GM18868 (cell line): ENCODE measurements around the gene ESYT1.

Experiments used
- ATAC-seq: cut with Tn5 transposase; IDR thresholded peaks from one replicate; pipeline ENCODE4 v1.9.1; 2021; ENCODE audit warnings: mild to moderate bottlenecking, moderate library complexity; ENCODE audit not compliant: unreplicated experiment

ESYT1 gene

GRCh38 chr12:56186957-56187356 lies 58.9 kb downstream of the ESYT1 start:
- ATAC-seq: no peak

GRCh38 chr12:56188131-56188777 lies 60.2 kb downstream of the ESYT1 start:
- ATAC-seq: no peak

- no peak for ATAC-seq
Observed at GRCh38 chr12:56188778-56189098, 60.7 kb downstream of the ESYT1 start.

GRCh38 chr12:56189099-56189917 lies 61.2 kb downstream of the ESYT1 start, which contains the start of gene SMARCC2:
Gene SMARCC2, minus strand, starts transcription at chr12:56189483. Its CDS starts 22 bp downstream, at chr12:56189461.
- peak; percentile 73 for ATAC-seq

- peak; percentile 56 for ATAC-seq
Observed at GRCh38 chr12:56189918-56190694, 62.0 kb downstream of the ESYT1 start.

GRCh38 chr12:56190695-56191155 lies 62.7 kb downstream of the ESYT1 start:
- no peak for ATAC-seq

GRCh38 chr12:56192582-56192981 lies 64.5 kb downstream of the ESYT1 start:
- no peak for ATAC-seq

- no peak for ATAC-seq
Observed at GRCh38 chr12:56193025-56193578, 65.0 kb downstream of the ESYT1 start.
